ENCODE data around the gene PPP1CC.
A peak's percentile ranks its signal among the peaks of the same experiment; 100 is the strongest.

The PPP1CC gene

GRCh38 chr12:110696283-110696682, 46.4 kb downstream of the PPP1CC start:
- DNase-seq, result no peak
- intact Hi-C loops (cut with DNase I), result no loop called here

GRCh38 chr12:110694330-110694901, 48.3 kb downstream of the PPP1CC start:
- DNase-seq, result peak in 33 of 42 donors; percentile 8 to 66 (median 48)
- intact Hi-C loops (cut with DNase I), result no loop called here

GRCh38 chr12:110693731-110694130, 49.0 kb downstream of the PPP1CC start:
- peak in 18 of 42 donors; percentile 11 to 52 (median 36) for DNase-seq
- intact Hi-C loops (cut with DNase I), result no loop called here

GRCh38 chr12:110690127-110690430, 52.6 kb downstream of the PPP1CC start:
- no peak for DNase-seq
- intact Hi-C loops (cut with DNase I), result no loop called here

- intact Hi-C loops (cut with DNase I), result no loop called here
- DNase-seq, result peak in 23 of 42 donors; percentile 5 to 52 (median 22)
These were observed 53.2 kb downstream of the PPP1CC start for GRCh38 chr12:110689281-110690126.

- peak in 27 of 42 donors; percentile 12 to 58 (median 36) for DNase-seq
- intact Hi-C loops (cut with DNase I), result no loop called here
These were observed 54.0 kb downstream of the PPP1CC start, which contains the start of gene HVCN1 for GRCh38 chr12:110688446-110689280. Gene HVCN1, minus strand, starts transcription at chr12:110689115. Its CDS starts 5,870 bp downstream, at chr12:110683245.

- intact Hi-C loops (cut with DNase I), result no loop called here
- no peak for DNase-seq
These were observed 55.1 kb downstream of the PPP1CC start for GRCh38 chr12:110687396-110688169.

- intact Hi-C loops (cut with DNase I), result no loop called here
- DNase-seq, result no peak
These were observed 56.3 kb downstream of the PPP1CC start for GRCh38 chr12:110686294-110686903.

GRCh38 chr12:110684312-110684836, 58.3 kb downstream of the PPP1CC start:
- intact Hi-C loops (cut with DNase I), result no loop called here

GRCh38 chr12:110683888-110684287, 58.8 kb downstream of the PPP1CC start:
- intact Hi-C loops (cut with DNase I), result no loop called here

More at GRCh38 chr12:110684312-110684836, 58.3 kb downstream of the PPP1CC start:
- DNase-seq, result peak in 1 of 42 donors; percentile 10

GRCh38 chr12:110680032-110680431, 62.7 kb downstream of the PPP1CC start:
- intact Hi-C loops (cut with DNase I), result no loop called here
- no peak for DNase-seq

More at GRCh38 chr12:110683888-110684287, 58.8 kb downstream of the PPP1CC start:
- DNase-seq, result no peak

- intact Hi-C loops (cut with DNase I), result no loop called here
- no peak for DNase-seq
These were observed 63.5 kb downstream of the PPP1CC start for GRCh38 chr12:110679201-110679600.

GRCh38 chr12:110677982-110678381, 64.7 kb downstream of the PPP1CC start:
- no peak for DNase-seq
- intact Hi-C loops (cut with DNase I), result no loop called here

- peak in 9 of 42 donors; percentile 14 to 55 (median 33) for DNase-seq
- intact Hi-C loops (cut with DNase I), result no loop called here
These were observed 65.3 kb downstream of the PPP1CC start for GRCh38 chr12:110677206-110677911.

- DNase-seq, result no peak
- intact Hi-C loops (cut with DNase I), result no loop called here
These were observed 66.5 kb downstream of the PPP1CC start for GRCh38 chr12:110676171-110676570.

- DNase-seq, result no peak
- intact Hi-C loops (cut with DNase I), result no loop called here
These were observed 72.5 kb downstream of the PPP1CC start for GRCh38 chr12:110670161-110670701.
